T-helper 2 cell (primary cell): Measurements from ENCODE around the gene KCNQ1.

Experiments used
- DNase-seq, 5 experiments: peaks; one replicate each; pipeline versions ENCODE4 v3.0.0 to v3.0.0-alpha.2; 2012 to 2022

The KCNQ1 gene

DNA sequence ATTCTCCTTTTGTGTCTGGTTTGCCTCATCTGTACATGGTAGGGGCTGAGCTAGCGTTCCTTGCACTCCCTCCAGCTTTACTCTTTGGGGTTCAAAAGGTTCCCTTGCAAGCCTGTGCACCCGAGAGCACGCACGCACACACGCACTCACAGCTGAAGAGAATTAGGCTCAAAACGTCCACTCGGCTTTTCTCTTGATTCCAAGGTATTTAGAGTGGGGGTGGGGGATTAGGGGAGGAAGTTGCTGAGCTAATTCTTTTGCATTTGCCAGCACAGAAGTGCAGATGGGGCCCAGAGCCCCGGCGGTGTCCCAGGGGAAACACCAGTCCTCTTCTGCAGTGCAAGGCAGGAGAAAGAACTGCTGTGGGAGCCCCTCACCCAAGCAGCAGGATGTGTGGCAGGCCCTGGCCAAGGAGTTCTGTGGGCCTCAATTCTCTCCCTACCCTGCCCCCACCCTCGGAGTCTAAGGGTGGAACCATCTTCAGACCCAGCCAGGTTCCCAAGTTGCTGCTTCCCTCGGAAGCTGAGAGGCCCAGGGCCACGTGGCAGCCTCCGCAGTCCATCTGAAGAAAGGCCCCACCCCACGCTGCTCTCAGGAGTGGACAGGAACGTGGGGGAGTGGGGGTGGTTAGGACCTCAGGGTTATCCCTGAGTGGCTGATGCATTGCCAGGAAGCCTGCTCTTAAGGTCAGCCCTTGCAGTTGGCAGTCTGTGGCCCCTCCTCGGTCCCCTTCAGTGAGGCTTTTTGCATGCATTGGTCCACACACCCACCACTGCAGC, 258.7 kb downstream of the KCNQ1 start:
- peak in 1 of 5 experiments; percentile 2 for DNase-seq

DNA sequence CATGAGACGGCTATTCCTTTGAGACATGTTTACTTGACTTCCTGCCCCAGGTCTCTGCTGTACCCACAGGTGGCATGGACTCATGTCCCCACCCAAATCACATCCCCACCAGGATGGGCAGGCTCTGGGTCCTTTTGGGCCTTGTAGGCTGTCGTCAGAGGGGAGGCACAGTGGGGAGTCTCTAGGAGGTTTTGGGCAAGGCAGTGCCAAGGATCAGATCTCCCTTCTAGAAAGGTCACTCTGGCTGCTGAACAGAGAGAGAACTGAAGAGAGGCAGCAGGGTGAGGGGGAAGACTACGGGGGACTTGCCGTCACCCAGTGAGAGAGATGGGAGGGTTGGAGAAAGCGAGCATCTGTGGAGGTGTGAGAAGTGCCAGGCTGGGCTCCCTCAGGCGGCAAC, 259.5 kb downstream of the KCNQ1 start:
- no peak for DNase-seq

DNA sequence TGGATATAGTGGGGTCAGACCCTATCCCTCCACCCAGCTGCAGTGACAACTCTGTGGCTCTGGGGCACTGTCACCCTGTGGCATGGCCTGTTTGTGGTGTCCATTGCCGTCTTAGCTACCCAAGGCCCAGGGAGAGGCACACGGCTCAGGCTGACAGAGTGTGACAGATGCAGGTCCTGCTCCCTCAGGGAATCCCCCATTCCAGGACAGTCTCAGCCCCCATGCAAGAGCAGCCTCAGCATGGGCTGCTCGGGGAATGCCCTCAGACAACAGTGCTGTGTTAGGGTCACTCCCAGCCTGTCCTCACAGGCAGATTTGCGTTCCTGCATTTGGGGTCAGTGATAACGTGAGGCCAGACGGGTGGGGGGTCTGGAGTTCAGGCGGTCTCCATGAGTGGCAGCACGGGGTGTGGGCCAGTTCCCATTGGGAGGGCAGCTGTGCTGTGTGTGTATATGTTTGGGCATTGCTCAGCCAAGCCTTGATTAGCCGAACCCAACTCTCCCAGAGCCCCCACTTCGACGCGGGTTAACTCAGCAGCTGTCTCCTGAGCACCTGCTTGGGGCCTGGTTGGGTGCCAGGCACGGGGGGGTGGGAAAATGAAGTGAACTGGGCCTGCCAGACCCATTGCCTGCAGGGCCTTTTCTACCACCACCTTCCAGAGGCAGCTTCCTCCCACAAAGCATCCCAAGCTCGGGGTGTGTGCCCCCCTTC, 260.2 kb downstream of the KCNQ1 start:
- no peak for DNase-seq

DNA sequence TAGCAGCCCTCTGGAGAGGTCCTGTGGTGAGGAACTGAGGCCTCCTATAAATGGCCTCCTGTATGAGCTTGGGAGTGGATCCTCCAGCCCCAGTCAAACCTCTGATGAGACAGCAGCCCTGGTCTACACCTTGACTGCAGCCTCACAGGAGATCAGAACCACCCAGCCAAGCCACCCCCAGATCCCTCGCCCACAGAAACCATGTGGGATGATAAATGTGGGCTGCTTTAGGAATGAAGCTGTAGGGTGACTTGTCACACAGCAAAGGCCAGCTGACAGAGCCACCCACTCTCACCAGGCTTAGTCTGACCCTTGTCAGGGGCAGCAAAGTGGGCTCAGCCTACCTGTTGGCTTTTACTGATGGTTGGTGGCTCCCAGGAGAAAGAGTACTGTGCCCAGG, 261.5 kb downstream of the KCNQ1 start:
- no peak for DNase-seq

DNA sequence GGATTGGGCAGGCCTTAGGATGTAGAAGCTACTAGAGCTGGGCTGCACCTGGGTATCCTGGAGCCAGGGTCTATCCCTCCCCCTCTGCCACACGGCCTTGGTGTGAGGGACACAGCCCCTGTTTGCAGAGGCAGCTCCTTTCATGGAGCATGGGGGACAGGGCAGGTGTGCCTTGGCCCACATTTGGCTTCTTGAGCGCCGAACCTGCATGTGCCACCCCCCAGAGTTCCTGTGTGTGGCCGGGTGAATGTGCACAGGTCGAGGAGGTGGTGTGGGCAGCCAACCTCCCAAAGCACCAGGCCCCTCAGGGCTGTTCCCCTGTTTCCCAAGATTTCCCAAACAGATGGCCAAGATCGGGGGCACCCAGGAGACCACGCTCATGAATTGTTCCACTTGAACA, 262.9 kb downstream of the KCNQ1 start:
- no peak for DNase-seq

DNA sequence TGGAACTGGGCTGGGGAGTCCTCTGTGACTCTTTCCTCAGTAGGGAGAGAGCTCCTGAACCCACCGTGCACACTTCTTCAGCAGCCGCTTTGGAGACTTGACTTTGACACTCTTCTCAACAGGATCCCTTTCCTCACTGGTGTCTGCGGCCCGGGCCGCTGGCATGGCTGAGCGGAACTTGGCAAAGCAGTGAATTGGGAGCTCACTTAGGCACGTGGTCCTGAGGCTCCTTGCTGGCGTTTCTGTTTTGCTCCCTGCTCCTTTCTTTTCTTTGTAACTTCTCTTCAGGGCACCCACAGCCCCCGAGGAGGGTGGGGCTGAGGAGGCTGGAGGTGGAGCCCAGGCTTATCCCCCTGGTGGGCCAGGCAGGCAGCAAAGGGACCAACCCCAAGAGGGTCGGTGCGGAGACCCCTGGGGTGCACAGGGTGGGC, 263.4 kb downstream of the KCNQ1 start:
- no peak for DNase-seq

DNA sequence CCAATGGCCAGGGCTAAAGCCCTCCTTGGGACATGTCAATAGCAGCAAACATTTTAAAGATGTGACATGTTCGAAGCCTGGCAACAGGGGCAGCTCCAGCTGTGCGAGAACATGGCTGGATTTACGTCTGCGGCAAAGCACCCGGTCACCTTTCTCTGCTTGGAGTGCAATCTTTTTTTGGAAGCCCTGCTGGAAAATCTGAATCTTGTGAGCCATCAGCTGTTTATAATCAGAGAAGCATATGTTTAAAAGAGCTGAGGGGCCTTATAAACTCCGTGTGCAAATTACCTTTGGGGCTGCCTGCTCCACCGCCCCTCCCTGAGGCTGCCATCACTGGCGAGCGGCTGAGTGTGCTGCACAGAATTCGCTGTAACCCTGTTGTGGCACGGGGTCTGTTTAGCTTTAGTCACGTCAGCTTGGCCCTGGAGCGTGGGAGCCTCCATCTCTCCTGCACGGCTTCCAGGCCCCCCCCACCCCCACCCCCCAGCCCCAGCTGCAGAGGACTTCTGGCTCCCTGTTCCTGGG, 264.0 kb downstream of the KCNQ1 start:
- no peak for DNase-seq

DNA sequence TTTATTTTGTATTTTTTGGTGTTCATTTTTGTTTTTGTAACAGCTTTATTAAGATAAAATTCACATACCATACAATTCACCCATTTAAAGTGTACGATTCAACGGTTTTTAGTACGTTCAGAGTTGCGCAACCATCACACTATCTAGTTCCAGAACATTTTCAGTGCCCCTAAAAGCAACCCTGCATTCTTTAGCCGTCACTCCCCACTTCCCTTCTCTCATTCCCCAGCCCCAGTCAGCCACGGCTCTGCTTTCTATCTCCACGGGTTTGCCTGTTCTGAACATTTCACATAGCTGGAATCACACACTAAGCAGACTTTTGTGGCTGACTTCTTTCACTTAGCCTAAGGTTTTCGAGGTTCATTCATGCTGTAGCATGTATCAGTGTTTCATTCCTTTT, 264.6 kb downstream of the KCNQ1 start:
- DNase-seq, result no peak

DNA sequence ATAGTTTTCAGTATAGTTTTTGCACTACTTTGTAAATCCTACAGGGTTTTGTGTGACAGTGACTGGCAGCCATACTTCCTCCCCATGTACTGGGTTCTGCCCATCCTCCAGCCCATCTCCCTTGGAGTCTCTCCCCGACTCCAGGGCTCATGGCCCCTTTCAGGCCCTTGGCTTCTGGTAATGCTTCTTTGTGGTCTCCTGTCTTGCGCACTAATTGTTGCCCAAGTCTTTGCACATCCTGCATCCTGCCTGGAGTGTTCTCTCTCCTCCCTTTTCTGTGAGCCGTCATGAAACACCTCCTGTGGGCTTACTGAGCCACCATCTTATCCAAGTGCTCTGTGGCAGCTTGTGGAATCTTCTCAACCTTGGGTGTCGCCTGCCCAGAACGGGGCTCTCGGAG, 266.4 kb downstream of the KCNQ1 start:
- no peak for DNase-seq

DNA sequence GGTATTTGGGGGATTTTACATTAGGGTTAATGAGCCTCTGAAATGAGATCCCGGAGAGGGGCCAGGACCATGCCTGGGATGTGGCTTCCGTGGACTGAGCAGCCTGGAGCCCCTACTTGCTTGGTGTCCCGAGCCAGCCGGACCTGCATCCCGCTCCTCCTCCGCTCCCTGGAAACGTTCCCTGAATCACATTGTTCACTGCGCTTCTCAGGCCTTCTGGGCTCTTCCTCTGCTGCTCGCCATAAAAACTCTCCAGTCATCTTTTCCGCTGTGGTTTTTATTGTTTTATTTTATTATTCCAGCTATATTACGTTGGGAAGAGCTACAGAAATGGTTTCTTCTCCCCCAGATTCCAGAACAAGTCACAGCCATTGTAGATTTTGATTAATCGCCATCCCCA, 268.3 kb downstream of the KCNQ1 start:
- DNase-seq, result no peak

DNA sequence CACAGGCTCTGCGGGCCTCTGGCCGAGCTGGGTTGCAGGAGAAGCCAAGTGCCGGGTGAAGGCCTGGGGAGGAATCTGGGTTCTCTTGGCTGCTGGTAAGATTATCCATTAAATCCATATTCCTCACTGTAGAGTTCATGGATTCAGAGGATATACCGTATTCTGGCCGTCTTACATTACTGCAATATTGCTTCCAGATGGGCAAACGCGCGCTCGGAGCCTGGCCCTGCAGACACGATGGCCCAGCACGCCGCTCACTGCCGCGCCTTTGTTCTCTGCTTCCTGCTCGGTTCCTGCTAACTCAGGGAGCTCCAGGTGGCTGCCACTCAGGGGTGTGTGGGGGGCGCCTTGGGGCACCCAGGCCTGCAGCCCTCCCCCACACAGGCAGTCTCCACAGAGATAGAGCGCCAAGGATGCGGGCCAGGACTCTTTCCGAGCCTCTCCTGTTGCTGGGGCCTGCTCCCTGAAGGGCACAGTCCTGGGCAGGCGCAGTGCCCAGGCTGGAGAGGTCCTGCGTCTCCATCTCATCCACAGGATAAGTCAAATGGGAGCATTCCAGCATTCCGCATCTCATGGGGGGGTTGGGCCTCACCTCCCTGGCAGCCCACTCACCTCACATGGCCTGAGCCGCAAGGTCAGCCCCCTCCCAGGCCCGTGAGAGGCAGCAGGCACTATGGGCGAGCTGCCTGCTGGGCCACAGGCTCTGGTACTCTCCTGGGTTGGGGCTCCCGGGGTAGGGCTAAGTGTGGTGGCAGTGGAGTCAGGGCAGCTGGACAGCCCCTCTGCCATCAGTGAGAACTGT, 269.1 kb downstream of the KCNQ1 start:
- no peak for DNase-seq

DNA sequence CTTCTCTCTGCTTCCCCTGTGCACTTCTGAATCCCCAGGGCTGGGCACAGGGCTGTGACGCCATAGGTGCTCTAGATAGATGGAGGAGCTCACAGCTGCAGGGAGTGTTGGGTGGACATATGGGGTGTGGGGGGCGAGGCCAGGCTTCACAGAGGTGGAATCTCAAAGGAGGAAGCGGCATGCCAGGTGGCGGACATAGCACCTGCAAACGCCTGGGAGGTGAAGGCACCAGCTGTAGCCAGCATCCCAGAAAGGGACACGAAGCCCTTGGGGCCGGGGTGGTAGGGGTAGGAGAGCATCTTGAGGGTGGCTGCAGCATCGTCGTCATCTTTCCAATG, 269.6 kb downstream of the KCNQ1 start:
- no peak for DNase-seq

DNA sequence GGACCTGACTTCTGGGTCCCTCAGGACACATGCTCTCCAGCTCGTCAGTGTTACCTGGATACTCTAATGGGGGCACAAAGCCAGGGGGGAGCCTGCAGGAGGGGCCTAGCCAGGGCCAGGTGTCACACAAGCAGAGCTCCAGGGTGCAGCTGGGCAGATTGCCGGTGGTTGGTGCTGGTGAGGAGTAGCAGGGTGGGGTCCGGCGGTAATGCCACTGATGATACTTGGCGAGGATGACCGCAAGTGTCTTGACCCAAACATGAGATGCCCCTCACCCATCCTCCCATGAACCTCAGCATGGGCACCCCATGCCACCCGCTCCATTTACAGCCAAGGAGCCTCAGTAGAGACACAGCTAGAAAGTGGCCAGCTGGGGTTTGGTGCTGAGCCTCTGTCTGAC, 270.1 kb downstream of the KCNQ1 start:
- no peak for DNase-seq

DNA sequence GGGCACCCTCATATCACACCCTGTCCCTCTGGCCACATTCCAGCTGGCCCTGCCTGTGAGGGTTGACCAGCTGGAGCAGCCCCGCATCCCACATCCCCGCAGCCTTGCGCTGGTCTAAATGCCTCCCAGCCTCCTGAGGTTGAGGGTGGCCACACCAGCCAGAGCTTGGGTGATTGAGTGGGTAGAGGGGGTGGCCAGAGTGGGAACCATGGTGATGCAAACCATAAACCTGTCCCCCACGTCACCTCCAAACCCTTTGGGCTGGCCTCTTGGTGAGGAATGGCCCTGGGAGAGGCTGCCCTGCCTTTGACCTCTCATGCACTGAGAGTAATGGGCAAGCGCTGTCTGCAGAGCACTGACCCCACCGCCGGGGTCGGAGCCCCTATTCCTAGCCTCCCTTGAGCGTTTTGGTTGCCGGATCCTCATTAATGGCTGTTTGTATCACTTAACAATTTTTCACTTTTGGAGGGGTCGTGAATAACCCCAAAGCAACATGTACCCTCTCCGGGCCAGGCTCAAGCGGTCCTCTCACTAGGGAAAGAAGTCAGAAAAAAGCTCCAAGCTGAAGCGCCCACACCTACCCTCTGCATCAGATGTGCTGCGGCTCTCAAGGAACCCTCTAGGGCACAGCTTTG, 271.0 kb downstream of the KCNQ1 start:
- DNase-seq, result no peak

DNA sequence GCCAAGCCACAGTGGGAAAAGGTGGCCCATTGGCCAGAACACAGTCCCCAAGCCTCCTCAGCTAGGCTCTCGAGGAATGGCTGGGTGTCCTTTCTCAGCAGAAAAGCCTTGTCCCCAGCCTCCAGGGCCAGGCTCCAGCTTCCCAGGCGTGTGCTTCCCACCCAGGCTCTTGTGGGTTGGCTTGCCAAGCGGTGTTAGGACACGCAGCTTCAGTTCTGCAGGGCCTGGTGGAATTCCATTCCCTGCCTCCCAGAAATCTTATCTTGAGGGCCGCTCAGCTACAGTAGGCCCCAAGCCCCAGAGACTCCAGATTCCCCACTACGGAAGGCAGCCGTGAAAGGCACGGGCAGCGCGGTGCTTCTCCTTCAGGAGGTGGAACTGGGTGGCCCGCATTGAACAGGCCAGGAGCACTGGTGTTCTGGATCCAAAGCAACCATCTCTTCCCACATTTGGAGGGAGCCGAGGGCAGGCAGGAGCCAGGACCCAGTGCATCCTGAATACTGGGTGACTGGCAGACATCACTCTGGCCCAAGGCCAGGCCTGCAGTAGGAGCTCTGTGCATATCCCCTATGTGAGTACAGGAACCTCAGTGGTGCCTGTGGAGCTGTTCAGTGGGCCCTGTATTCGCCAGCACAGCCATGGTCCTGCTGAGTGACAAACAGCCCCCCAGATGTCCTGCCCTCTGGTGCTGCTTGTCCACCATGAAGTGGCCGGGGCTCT, 271.7 kb downstream of the KCNQ1 start:
- no peak for DNase-seq

DNA sequence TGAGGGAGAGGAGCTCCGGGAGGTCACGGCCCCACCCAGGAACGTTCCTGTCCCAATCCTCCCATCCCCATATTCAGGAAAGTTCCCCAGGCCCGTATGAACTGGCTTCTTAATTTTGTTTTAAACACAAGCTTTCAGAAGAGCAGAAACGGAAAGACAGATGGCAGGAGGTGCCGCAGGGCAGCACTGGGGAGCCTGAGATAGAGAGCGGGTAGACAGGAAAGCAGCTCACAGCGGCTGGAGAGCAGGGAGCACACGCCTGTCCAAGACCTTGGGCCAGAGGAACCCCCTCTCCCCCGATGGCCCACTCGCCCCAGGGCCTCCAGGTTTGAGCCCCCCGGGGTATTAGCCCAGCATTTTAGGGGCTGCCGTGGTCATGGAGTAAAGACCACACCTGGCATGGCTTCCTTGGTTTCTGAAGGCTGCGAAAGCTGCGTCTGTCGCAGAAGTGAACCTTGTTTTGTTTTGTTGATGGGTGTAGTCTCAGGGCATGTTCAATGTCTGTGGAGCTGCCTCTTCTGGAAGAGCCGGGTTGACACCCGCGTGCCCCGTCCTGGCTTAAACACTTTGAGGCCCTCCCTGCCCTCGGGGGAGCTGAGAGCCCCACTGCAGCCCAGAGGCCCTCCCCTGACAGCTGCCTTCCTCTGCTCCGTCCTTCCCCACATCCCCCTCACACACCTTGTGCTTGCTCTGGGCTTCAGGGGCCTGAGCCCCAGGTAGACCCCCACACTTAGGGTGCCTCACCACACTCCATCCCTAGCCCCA, 272.9 kb downstream of the KCNQ1 start:
- DNase-seq, result no peak

DNA sequence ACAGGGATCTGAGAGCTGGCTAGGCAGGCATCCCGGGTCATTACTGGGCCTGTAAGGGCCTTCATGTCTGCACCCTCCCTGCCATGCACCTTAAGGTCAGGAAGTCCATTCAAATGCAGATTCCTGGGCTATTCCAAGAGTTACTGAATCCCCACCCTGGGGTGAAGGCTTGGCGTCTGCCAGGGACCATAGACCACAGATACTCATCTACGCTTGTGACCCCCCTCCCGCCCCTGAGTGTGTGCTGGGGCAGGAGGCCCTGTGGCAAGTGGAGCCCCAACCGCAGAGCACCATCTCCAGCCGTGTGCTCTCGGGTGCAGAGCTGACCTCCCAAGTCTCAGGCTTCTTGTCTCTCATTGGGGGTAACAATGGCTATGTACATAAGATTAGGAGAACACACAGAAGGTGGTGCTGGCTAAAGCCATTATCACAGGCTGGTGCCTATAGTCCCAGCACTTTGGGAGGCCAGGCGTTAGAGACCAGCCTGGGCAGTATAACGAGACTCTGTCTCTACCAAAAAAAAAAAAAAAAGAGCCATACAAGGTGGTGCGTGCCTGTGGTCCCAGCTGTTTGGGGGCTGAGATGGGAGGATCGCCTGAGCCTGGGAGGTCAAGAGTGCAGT, 274.1 kb downstream of the KCNQ1 start:
- no peak for DNase-seq

DNA sequence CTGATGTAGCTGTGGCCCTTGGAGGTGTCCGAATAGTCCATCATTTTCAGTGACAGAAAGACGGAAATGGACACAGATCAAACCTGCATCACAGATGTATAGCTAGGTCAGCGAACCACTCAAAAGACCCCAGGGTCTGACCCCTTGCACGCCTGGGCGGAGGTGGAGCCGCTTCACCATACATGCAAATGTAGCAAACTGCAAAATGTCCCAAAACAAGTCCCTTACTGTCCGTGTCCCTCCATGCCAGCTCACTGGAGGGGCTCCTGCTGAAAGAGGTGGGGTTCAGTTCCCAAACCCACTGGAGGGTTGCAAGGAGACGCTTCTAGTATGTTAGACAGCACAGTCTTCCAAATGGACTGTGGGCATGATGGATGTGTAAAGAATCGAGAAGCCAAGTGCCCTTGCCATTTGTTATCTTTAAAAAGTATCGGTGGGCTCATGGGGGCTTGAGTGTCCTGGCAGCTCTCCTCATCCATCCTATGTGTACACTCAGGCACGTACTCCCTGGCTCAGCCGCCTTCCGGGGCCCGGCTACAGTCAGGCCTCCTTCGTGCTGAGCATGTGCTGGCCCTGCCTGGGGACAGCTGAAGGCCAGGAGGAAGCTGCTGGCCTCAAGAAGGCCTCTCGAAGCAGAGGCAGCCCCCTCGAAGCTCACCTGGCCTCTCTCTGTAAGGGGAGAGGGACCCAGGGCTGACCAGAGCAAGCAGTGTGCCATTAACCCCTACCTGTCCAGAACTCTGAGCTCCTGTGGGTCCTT, 275.2 kb downstream of the KCNQ1 start:
- DNase-seq, result no peak

DNA sequence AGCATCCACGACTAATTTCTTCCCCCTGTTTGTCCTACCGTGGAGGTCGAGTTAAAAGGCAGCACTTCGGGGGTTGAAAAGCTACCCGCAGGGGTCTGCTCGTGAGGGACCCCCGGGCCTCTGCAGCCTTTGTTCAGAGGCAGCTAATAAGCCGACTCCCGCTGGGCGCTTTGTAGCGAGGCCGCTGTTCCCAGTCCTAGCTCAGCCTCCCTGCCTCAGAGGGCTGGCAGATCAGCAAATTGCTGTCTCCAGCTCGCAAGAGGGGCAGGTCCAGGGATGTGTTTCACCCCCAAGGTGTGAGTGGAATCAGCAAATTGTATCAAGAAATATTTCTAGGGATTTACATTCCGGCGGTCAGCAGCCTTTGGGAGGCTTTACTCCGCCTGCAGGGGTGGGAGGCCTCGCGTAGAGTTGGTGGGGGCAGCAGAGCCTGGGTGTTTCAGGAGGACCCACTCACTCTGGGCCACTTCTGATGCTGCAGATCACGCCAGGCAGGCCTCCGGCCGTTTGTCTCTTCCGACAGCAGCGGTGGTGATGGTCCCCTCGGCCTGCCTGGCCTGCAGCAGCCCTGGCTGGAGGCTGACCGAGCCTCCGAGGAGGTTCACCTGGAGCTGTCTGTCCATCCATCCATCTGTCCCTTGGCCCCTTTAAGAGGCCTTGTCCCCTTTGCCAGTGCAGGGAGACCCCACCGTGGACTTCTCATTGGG, 276.6 kb downstream of the KCNQ1 start:
- DNase-seq, result no peak

DNA sequence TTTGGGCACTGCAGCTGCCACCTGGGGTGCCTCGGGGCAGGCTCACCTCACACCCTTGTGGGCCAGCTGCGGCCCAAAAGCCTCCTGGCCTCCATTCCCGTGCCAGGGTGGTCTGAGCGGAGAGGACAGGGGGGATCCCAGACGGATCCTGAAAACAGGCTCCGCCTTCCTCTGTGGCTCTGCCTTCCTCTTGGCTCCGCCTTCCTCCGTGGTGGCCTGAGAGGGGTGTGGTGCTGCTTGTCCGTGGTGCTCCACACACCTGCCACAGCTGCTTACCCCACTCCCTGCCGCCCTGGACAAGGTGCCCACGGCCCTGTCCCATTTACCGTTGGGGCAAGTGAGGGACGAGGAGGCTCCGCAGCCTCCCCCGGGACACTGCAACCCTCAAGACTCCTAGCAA, 278.1 kb downstream of the KCNQ1 start:
- DNase-seq, result no peak
